ENCODE data around the gene AKNAD1.
"Not testable (repeated sequence)": the region's sequence is repeated elsewhere in the genome, so short reads cannot be mapped to it uniquely, and the experiment has no call there.

The AKNAD1 gene, protein sequence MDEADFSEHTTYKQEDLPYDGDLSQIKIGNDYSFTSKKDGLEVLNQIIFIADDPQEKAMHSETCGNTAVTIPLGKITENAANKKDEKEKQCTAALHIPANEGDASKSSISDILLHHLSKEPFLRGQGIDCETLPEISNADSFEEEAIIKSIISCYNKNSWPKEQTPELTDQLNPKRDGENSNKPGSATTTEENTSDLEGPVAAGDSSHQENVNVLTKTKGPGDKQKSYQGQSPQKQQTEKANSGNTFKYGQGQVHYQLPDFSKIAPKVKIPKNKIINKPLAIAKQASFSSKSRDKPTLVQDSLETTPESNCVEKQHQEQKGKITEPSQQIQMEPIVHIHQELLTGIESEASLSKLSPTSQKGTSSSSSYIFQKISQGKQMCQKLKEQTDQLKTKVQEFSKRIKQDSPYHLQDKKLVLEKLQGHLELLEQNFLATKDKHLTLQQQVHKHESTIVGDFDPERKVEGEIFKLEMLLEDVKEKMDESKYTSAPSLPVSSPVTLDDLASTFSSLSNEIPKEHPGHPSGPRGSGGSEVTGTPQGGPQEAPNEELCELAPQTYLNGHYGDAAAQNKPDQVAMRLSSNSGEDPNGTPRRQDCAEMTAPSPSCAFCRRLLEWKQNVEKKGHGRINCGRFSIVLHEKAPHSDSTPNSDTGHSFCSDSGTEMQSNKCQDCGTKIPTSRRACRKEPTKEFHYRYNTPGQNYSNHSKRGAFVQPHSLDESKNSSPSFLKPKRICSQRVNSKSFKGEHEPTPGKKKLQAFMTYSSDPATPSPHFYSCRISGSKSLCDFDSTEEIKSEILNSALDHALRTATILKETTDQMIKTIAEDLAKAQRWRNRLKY

GRCh38 chr1:108856994-108857393 lies at the start of gene AKNAD1:
Gene AKNAD1, minus strand, starts transcription at chr1:108857094. Its CDS starts 4,430 bp downstream, at chr1:108852664.
- no peak for DNase-seq (ENCODE audit: low spot score)

DNA sequence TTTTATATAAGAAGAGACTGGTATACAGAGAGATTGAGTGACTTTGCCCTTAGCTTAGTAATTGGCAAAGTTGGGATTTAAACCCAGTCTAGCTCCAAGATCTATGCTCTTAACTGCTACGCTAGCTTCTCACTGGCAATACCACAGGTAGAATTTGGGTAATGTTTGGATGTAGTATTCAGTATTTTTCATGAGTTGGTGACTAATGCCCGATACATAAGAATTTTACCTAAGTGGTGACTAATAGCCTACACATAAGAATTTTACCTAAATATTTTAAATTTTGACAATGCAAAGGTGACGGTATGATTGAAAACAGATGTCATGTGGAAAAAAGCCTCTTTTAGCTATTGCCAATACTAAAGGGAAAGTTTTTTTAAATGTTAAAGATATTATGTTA lies 44.2 kb upstream of the AKNAD1 start:
- no peak for DNase-seq (ENCODE audit: low spot score)

DNA sequence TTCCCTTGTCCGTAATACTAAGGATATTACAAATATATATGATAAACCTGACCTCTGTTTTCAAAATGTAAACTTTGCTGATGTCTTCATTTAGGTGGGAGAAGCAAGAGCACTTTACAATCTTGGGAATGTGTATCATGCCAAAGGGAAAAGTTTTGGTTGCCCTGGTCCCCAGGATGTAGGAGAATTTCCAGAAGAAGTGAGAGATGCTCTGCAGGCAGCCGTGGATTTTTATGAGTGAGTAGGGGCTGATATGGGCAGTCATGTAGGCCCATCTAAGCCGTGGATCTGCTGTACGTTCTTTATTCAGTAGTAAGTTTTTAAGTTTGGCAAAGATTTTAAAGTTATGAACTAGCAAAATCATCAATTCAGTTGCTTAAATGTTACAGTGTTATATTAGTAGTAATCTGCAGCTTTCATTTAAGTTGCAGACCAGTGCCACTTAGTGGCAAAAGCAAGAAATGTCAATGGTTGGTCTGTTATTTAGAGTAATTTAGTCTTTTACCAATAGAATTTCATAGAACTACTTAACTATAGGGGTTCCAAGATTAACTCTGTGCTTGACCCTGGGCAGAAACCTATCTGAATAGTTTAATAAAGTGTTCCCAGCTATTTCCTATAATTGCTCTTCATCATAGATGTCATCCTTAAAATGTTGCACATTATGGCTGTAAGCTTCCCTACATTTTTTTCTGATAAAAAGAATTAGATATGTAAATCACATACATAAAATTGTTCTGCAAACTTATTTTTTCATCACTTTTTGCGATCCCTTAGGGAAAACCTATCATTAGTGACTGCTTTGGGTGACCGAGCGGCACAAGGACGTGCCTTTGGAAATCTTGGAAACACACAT lies 41.2 kb upstream of the AKNAD1 start:
- DNase-seq (ENCODE audit: low spot score), result peak; percentile 45

DNA sequence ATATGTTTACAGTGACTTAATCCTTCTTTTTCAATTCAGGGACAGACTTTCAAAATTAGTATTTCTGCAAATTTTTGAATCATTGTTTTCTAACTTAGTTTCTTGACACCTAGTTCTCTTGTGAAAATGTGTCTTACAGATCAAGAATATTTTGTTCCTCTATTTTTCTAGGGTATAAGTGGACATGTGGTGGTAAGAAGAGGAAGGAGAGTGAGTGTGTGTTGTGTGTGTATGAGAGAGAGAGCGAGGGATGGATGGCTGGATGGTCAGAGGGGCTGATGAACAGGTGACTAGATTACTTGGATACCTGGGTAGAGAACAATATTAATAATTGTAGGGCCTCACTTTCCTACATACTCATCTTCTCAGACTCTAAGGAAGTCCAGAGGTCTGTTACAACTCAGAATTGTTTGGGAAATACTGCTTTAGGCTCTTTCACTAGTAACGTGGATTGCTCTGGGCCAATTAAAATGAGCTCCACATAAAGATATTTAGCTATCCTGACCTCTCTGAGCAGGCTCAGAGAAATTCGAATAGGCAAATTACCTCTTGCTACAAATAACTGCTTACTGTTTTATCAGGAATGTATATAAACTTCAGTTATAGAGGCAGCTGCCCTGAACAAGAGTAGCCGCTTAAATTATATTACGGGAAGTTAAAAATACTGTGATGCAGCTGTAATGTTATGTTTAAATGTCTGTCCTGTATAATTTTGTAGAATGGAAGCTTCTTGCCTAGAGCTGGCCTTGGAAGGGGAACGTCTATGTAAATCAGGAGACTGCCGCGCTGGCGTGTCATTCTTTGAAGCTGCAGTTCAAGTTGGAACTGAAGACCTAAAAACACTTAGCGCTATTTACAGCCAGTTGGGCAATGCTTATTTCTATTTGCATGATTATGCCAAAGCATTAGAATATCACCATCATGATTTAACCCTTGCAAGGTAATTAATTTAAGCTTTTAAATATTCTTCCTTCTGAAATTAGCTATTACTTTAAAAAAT lies 39.6 kb upstream of the AKNAD1 start:
- no peak for DNase-seq (ENCODE audit: low spot score)

GRCh38 chr1:108893141-108893530 lies 36.2 kb upstream of the AKNAD1 start:
- DNase-seq (ENCODE audit: low spot score), result no peak

DNA sequence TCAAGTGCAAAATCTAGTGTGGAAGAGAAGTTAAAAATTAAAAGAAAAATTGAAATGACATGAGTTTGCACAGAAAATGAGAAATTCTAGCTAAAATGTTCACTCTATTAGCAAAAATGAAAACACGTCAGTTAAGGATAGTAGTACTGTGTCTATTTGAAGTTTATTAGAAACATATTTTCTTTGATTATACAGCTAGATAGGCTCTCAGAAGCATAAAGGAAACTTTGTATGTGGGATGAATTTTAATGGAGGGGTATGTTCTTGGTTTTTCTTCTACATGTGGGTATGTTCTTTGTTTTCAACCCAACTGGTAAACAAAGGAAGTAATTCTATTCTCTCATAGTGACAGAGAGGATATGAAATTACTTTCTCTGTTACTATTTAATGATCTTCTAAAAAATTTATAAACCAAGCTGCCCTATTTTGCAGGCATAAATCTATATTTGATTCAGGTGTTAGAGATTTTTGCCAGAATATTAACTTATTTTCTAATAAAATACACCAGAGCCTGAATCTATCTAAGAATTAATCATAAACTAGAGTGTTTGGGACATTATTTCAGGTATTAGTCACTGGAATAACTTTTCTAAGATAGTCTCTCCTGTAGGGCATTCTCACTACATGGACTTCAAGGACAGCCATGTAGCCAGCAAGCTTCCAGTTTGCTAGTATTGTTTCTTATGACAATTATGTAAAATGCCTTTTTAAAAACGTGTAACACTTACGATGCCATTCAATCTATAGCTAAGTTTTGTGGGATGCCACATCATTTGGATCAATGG lies 35.7 kb upstream of the AKNAD1 start:
- DNase-seq (ENCODE audit: low spot score), result peak; percentile 16

DNA sequence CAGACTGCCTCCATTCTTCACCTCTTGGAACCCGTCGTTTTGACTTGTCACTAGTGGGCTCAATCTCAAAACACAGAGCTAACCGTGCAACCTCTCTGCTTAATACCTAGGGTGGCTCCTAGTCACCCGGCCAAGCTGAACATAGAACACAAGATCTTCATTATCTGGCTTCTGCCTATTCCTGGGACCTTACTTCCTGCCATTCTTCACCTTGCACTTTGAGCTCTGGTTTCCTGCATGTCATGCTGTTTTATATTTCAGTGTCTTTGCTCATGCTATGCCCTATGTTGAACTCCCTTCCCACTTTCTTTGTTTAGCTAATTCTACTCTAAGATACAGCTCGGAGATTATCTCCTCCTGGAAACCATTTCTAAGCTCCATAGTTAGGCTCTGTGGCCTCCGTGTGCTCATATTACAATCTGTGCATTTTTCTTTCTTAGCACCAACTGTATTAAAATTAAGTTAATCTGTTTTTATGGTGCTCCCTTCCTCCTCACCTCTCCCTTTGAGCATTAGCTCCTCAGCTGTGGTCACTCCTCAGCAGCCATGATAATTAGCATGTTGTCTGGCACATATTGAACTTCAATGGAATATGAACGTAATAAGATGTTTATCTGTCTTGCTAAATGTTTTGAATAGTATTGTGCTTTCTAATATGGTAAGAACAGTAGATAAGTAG lies 33.0 kb upstream of the AKNAD1 start:
- DNase-seq (ENCODE audit: low spot score), result no peak

- not testable (repeated sequence) for DNase-seq (ENCODE audit: low spot score)
Observed at GRCh38 chr1:108889006-108889645, 32.2 kb upstream of the AKNAD1 start.

DNA sequence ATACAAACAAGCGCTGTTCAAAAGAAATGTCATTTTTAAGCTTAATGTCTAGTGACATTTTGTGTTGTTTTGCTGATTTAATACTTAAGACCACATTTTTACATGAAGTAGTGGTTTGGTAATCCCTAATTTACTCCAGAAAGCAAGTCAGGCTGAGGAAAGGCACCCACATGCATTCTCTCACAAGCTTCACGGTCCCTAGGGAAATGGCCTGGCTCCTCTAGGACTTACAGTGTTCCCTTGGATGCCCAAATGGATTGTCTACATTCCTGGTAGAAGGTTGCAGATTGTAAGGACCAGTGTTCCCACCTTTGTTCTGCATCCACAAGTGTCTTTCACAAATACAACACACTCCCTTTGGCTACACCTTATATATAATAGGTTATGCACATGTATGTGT lies 29.4 kb upstream of the AKNAD1 start:
- DNase-seq (ENCODE audit: low spot score), result no peak

GRCh38 chr1:108884968-108885367 lies 28.1 kb upstream of the AKNAD1 start:
- no peak for DNase-seq (ENCODE audit: low spot score)

DNA sequence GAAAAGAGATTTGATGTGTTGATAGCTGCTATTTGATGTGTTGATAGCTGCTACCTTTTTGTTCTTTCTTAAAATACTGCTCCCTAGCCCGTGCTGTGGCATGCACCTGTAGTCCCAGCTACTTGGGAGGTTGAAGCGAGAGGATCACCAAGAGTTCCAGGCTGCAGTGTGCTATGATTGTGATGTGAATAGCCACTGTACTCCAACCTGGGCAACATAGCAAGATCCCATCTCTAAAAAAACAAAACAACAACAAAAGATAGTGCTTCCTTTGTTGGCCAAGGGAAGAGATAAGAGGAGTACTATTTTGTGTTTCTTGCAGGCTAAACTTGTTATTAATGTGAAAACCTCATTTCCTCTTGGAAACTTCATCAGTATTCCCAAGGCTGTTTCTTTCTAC lies 25.9 kb upstream of the AKNAD1 start:
- DNase-seq (ENCODE audit: low spot score), result no peak

DNA sequence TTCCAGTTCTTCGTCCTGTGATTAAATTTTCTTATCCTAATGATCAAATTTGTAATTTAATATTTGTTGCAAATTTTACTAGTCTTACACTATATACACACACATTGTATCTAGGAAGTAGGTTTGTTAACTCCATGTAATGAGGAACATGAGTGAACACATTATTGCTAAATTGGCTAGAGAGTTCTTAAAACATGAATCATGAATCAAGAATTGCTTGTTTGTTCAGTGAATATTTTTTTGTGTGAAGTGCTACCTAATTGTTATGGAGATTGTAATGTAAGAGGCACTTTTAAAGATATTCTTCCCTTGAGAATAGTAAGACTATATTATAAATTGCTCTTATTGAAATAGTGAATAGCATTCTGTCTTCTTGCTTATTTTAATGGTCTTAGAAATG lies 24.5 kb upstream of the AKNAD1 start:
- DNase-seq (ENCODE audit: low spot score), result peak; percentile 24

GRCh38 chr1:108880850-108881249 lies 24.0 kb upstream of the AKNAD1 start:
- DNase-seq (ENCODE audit: low spot score), result no peak

DNA sequence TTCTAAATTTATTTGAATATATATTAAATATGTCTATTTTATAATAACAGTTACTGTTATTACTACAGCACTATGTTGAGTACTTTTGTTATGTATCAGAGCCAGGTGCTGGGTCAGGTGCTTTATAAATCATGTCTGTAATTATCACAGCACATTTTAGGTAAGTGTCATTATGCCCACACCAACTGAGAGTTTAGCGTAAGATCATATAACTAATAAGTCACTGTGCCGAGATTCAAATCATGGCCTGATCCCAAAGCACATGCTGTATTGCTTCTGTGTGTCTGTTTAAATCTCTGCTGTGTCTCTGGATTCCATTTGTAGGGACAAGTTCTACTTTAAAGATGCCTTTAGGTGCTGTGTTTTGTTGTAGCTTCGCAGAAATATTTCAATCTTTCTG lies 21.8 kb upstream of the AKNAD1 start:
- DNase-seq (ENCODE audit: low spot score), result no peak

GRCh38 chr1:108878160-108878469 lies 21.2 kb upstream of the AKNAD1 start:
- DNase-seq (ENCODE audit: low spot score), result no peak

GRCh38 chr1:108877348-108878159 lies 20.7 kb upstream of the AKNAD1 start:
- DNase-seq (ENCODE audit: low spot score), result peak; percentile 45

GRCh38 chr1:108871050-108871724 lies 14.3 kb upstream of the AKNAD1 start:
- no peak for DNase-seq (ENCODE audit: low spot score)
